ENCODE results near the gene PPM1L. TPM values are rescaled to one million over a fixed set of nuclear protein-coding genes. Genes with fewer than 3 reads are reported as not detected.
"Not testable (repeated sequence)": the region's sequence is repeated elsewhere in the genome, so short reads cannot be mapped to it uniquely, and the experiment has no call there.

Gene PPM1L
- total RNA-seq, 1 donor from 2014 or later, result 30.1 TPM

DNA sequence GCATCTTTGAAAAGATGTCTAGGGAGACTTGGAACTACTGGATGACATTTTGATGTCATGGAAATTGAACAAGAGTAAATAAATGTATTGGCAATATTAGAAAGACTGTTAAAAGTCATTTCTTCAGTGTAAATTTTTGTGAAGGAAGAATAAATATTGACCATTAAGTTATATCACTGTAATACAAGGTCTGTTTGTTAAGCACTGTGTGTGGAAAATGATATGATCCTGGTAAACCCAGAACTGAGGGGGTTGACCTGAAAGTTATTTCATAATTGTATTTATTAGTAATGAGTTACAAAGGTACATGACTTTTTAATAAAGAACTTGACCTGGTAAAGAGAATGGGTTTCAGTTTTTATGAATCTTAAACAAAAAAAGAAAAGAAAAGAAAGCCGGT lies 242.6 kb downstream of the PPM1L start:
- peaks cover 6% of the 10 kb centered on the region for H3K36me3 Mint-ChIP-seq (ENCODE audit: insufficient read depth)
- H3K27ac Mint-ChIP-seq, result no peak overlapping the region
- no peaks in the 10 kb centered on the region for H3K4me1 Mint-ChIP-seq (ENCODE audit: low read depth)
- H3K9me3 Mint-ChIP-seq (ENCODE audit: low read depth), result peaks cover 13% of the 10 kb centered on the region
- H3K27me3 Mint-ChIP-seq, result no peaks in the 10 kb centered on the region
- H3K4me3 Mint-ChIP-seq (ENCODE audit: low read depth), result no peak overlapping the region
- TF ChIP-seq, protein P1, sequence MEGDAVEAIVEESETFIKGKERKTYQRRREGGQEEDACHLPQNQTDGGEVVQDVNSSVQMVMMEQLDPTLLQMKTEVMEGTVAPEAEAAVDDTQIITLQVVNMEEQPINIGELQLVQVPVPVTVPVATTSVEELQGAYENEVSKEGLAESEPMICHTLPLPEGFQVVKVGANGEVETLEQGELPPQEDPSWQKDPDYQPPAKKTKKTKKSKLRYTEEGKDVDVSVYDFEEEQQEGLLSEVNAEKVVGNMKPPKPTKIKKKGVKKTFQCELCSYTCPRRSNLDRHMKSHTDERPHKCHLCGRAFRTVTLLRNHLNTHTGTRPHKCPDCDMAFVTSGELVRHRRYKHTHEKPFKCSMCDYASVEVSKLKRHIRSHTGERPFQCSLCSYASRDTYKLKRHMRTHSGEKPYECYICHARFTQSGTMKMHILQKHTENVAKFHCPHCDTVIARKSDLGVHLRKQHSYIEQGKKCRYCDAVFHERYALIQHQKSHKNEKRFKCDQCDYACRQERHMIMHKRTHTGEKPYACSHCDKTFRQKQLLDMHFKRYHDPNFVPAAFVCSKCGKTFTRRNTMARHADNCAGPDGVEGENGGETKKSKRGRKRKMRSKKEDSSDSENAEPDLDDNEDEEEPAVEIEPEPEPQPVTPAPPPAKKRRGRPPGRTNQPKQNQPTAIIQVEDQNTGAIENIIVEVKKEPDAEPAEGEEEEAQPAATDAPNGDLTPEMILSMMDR (IDR thresholded peaks at IDR 0.05; ENCODE audit: unreplicated experiment), result no peak
- no peak for DNase-seq (ENCODE audit: low spot score, unreplicated experiment)

DNA sequence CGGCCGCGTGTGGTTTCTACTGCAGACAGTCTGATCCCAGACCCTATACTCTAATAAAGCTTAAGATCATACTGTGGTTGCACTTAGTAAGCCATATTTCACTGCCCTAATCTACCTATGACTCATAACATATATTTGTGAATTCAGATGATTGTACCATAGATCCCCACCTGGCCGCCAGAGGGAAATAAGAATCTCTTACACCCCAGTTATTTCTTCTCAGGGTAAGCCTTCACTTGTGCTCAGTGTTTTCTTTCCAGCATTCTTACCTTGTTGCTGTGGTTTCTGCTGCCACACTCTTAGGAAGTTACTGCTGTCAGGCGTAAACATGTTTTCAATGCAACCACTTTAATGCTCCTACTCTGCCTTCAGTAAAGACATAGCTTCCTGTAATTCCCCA lies 243.2 kb downstream of the PPM1L start:
- peaks cover 13% of the 10 kb centered on the region for H3K9me3 Mint-ChIP-seq (ENCODE audit: low read depth)
- H3K36me3 Mint-ChIP-seq (ENCODE audit: insufficient read depth), result peaks cover 6% of the 10 kb centered on the region
- no peaks in the 10 kb centered on the region for H3K4me1 Mint-ChIP-seq (ENCODE audit: low read depth)
- no peak overlapping the region for H3K27ac Mint-ChIP-seq
- no peaks in the 10 kb centered on the region for H3K27me3 Mint-ChIP-seq
- H3K4me3 Mint-ChIP-seq (ENCODE audit: low read depth), result no peak overlapping the region
- DNase-seq (ENCODE audit: low spot score, unreplicated experiment), result no peak
- TF ChIP-seq, protein P1 (IDR thresholded peaks at IDR 0.05; ENCODE audit: unreplicated experiment), result no peak

DNA sequence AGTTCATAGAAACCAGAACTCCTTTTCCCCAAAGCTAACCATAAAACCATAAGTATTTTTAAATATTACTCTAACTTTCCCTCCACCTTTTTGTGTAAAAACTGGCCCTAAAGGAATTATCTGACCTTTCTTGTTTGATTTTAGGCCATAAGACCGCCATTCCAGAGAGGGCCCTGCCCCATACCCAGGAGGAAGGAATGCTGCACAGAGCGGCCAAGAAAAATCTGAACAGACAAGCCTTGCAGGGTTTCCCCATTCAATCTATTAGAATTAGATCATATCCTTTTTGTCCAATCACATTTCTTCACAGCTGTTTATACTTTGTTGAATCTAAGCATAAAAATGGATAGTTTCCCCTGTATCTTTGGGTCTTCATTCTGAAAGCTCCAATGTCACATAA lies 252.1 kb downstream of the PPM1L start:
- no peak for DNase-seq (ENCODE audit: low spot score, unreplicated experiment)
- H3K36me3 Mint-ChIP-seq (ENCODE audit: insufficient read depth), result peaks cover 4% of the 10 kb centered on the region
- no peak overlapping the region for H3K4me3 Mint-ChIP-seq (ENCODE audit: low read depth)
- H3K27me3 Mint-ChIP-seq, result no peaks in the 10 kb centered on the region
- peaks cover 3% of the 10 kb centered on the region for H3K4me1 Mint-ChIP-seq (ENCODE audit: low read depth)
- H3K27ac Mint-ChIP-seq, result no peak overlapping the region
- H3K9me3 Mint-ChIP-seq (ENCODE audit: low read depth), result peaks cover 7% of the 10 kb centered on the region
- TF ChIP-seq, protein P1 (IDR thresholded peaks at IDR 0.05; ENCODE audit: unreplicated experiment), result no peak

DNA sequence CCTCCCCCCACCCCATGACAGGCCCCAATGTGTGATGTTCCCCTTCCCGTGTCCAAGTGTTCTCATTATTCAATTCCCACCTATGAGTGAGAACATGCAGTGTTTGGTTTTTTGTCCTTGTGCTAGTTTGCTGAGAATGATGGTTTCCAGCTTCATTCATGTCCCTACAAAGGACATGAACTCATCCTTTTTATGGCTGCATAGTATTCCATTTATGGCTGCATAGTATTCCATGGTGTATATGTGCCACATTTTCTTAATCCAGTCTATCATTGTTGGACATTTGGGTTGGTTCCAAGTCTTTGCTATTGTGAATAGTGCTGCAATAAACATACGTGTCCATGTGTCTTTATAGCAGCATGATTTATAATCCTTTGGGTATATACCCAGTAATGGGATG lies 254.1 kb downstream of the PPM1L start:
- not testable (repeated sequence) for DNase-seq (ENCODE audit: low spot score, unreplicated experiment); H3K27me3 Mint-ChIP-seq; H3K4me1 Mint-ChIP-seq (ENCODE audit: low read depth); H3K9me3 Mint-ChIP-seq (ENCODE audit: low read depth); H3K27ac Mint-ChIP-seq; H3K36me3 Mint-ChIP-seq (ENCODE audit: insufficient read depth); H3K4me3 Mint-ChIP-seq (ENCODE audit: low read depth)

DNA sequence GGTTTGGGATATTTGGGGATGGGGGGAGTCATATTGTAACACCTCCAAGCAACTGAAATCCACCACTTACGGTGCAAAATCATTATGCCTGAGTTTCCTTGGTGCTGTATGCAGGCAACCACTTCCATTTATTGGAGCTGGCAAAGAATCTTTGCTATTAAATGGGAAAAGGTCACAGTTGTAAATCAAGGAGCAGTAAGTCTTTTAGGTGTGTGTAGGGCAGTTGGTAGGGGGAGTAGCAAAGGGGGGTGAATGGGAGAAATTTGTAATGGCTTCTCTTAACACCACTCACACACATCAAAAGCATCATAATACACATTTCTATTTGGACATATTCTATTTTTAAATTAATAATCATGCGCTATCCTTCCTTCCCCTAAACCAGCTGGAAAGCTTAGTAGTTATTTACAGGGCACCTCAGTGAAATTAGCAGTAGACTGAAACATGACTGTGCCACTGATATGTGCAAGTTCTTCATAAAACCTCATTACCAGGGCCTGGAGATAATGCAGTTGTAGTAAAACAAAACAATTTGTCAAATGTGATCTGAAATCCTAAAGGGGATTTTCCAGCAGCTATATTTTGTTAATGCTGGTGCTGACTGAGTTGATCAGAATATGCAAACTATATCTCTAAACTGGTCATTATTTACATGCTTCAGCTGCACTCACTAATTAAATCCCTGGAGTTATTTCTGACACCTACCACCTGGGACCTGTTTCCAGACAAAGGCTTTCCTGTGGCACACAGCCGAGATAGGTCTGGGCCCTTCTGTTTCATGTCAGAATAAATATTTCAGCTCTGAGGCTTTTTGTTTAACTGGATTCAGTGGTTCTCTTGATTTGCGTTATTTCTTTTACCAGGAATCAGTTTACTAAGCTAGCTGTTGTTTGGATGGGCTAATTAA lies 259.1 kb downstream of the PPM1L start:
- H3K27me3 Mint-ChIP-seq, result no peaks in the 10 kb centered on the region
- H3K4me3 Mint-ChIP-seq (ENCODE audit: low read depth), result no peak overlapping the region
- peaks cover 7% of the 10 kb centered on the region for H3K4me1 Mint-ChIP-seq (ENCODE audit: low read depth)
- peaks cover 7% of the 10 kb centered on the region for H3K9me3 Mint-ChIP-seq (ENCODE audit: low read depth)
- DNase-seq (ENCODE audit: low spot score, unreplicated experiment), result no peak
- H3K36me3 Mint-ChIP-seq (ENCODE audit: insufficient read depth), result peaks cover 2% of the 10 kb centered on the region
- TF ChIP-seq, protein P1 (IDR thresholded peaks at IDR 0.05; ENCODE audit: unreplicated experiment), result no peak
- no peak overlapping the region for H3K27ac Mint-ChIP-seq
